SK-N-SH (cell line): Measurements from ENCODE around the gene CEBPB.

Experiments used
- EP300 ChIP-seq, 2 experiments: IDR thresholded peaks; 2 replicates each; pipeline versions ENCODE4 v1.4.0 to v1.6.1; 2012; ENCODE audit warnings: borderline replicate concordance in 1 of 2, low read depth in 1 of 2, low read length in 1 of 2
- EZH2phosphoT487 ChIP-seq: fragments of 200-600 bp; sonication (generic); IDR thresholded peaks from 2 replicates; pipeline ENCODE4 v1.6.1; 2017; ENCODE audit warnings: low read depth, mixed run types, mild to moderate bottlenecking, antibody characterized with exemption, moderate library complexity, borderline replicate concordance
- FOSL2 ChIP-seq: IDR thresholded peaks from 2 replicates; pipeline ENCODE4 v1.4.0; 2012; ENCODE audit warnings: low read depth, mild to moderate bottlenecking, moderate library complexity, borderline replicate concordance
- FOXM1 ChIP-seq: IDR thresholded peaks from 2 replicates; pipeline ENCODE4 v1.4.0; 2012; ENCODE audit warnings: low read depth, mild to moderate bottlenecking
- GABPA ChIP-seq: IDR thresholded peaks from 2 replicates; pipeline ENCODE4 v1.4.0; 2012; ENCODE audit warnings: low read depth, mild to moderate bottlenecking
- MXI1 ChIP-seq: IDR thresholded peaks from 2 replicates; pipeline ENCODE4 v1.6.1; 2012; ENCODE audit warnings: mild to moderate bottlenecking, low read depth, low read length, improper control_type of control experiment
- NFIC ChIP-seq: IDR thresholded peaks from 2 replicates; pipeline ENCODE4 v1.4.0; 2012; ENCODE audit warnings: borderline replicate concordance
- NRF1 ChIP-seq: IDR thresholded peaks from 2 replicates; pipeline ENCODE4 v1.6.1; 2012; ENCODE audit warnings: low read depth, mild to moderate bottlenecking, low read length
- POLR2AphosphoS5 ChIP-seq: IDR thresholded peaks from 2 replicates; pipeline ENCODE4 v1.6.1; 2012; ENCODE audit warnings: low read depth, low read length
- RAD21 ChIP-seq: IDR thresholded peaks from 2 replicates; pipeline ENCODE4 v1.6.1; 2012; ENCODE audit warnings: mild to moderate bottlenecking, low read length
- TF ChIP-seq, protein P1 (sequence below): fragments of 200-600 bp; sonication (generic); IDR thresholded peaks from 2 replicates; pipeline ENCODE4 v1.6.1; 2017; ENCODE audit warnings: antibody characterized with exemption, mild to moderate bottlenecking, moderate library complexity
- TF ChIP-seq, protein P2 (sequence below): IDR thresholded peaks from 2 replicates; pipeline ENCODE4 v1.4.0; 2012; ENCODE audit warnings: low read depth, borderline replicate concordance

DNA sequence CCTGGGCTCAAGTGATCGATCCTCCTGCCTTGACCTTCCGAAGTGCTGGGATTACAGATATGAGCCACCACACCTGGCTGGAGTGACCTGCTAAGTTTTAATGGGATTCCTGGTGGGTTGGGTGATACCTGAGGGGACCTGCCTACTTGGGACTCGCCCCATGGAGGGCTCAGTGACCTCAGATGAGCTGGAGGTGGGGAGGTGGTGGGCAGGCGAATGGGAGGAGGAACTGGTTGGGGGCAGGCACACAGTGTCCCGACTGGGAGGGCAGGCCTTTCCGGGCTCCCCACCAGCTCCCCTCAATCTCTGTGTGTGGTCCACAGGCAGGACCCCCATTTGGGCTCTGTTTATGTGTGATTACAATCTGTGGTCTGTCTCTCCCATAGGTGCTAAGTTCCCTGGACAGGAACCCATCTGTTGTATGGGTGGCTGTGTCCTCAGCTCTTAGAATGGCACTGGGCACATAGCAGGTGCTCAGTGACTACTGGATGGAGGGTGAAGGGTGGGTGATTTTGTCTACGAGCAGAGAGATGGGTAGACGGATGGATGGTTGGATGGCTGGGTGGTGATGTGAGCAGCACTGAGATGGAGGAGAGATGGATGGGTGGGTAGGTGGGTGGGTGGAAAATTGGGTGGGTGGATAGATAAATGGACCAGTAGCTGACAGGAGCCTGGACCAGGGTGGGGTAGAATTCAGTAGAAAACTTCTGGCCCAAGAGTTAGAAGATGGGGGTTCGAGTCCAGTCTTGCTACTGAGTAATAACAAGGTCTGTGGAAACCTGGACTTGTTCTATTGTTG, 23.8 kb downstream of the CEBPB start:
- TF ChIP-seq, protein P1, sequence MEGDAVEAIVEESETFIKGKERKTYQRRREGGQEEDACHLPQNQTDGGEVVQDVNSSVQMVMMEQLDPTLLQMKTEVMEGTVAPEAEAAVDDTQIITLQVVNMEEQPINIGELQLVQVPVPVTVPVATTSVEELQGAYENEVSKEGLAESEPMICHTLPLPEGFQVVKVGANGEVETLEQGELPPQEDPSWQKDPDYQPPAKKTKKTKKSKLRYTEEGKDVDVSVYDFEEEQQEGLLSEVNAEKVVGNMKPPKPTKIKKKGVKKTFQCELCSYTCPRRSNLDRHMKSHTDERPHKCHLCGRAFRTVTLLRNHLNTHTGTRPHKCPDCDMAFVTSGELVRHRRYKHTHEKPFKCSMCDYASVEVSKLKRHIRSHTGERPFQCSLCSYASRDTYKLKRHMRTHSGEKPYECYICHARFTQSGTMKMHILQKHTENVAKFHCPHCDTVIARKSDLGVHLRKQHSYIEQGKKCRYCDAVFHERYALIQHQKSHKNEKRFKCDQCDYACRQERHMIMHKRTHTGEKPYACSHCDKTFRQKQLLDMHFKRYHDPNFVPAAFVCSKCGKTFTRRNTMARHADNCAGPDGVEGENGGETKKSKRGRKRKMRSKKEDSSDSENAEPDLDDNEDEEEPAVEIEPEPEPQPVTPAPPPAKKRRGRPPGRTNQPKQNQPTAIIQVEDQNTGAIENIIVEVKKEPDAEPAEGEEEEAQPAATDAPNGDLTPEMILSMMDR: no peak
- TF ChIP-seq, protein P2, sequence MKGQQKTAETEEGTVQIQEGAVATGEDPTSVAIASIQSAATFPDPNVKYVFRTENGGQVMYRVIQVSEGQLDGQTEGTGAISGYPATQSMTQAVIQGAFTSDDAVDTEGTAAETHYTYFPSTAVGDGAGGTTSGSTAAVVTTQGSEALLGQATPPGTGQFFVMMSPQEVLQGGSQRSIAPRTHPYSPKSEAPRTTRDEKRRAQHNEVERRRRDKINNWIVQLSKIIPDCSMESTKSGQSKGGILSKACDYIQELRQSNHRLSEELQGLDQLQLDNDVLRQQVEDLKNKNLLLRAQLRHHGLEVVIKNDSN: no peak
- TF ChIP-seq RAD21 (no peak), MXI1 (no peak), POLR2AphosphoS5 (no peak), EZH2phosphoT487 (no peak), FOSL2 (no peak), GABPA (no peak), NRF1 (no peak), NFIC (no peak), EP300 (IDR thresholded peaks at IDR 0.05; ENCODE audit: borderline replicate concordance in 1 of 2, low read depth in 1 of 2, low read length in 1 of 2) (no peak), FOXM1 (no peak)
